Head of caudate nucleus (tissue), 42 donors: ENCODE measurements around the gene SLC5A9.
"Not testable (repeated sequence)": the region's sequence is repeated elsewhere in the genome, so short reads cannot be mapped to it uniquely, and the experiment has no call there.

Experiments
- DNase-seq, 42 donors: peaks; one replicate each; pipeline versions ENCODE4 v3.0.0 to v3.0.0-alpha.2; 2020 to 2021; ENCODE audit warnings: mixed read lengths in 7 of 42
- intact Hi-C: fragments of 100-400 bp; cut with DNase I; formaldehyde crosslinking; loops from one replicate; pipeline ENCODE4 v1.15.0; 2022

The SLC5A9 gene

GRCh38 chr1:48208251-48208650, 14.3 kb upstream of the SLC5A9 start:
- intact Hi-C loops: no loop called here

GRCh38 chr1:48208652-48209051, 13.9 kb upstream of the SLC5A9 start:
- DNase-seq: no peak
- intact Hi-C loops: no loop called here

More at GRCh38 chr1:48208251-48208650, 14.3 kb upstream of the SLC5A9 start:
- DNase-seq: no peak

- intact Hi-C loops: not testable (repeated sequence)
These were observed 9.1 kb upstream of the SLC5A9 start for GRCh38 chr1:48213462-48213861.

GRCh38 chr1:48214366-48214765, 8.2 kb upstream of the SLC5A9 start:
- intact Hi-C loops: not testable (repeated sequence)

More at GRCh38 chr1:48213462-48213861, 9.1 kb upstream of the SLC5A9 start:
- DNase-seq: not testable (repeated sequence)

GRCh38 chr1:48214820-48215219, 7.7 kb upstream of the SLC5A9 start:
- peak in 10 of 42 donors; percentile 10 to 49 (median 28) for DNase-seq
- intact Hi-C loops: no loop called here

More at GRCh38 chr1:48214366-48214765, 8.2 kb upstream of the SLC5A9 start:
- DNase-seq: not testable (repeated sequence)

GRCh38 chr1:48215222-48215621, 7.3 kb upstream of the SLC5A9 start:
- intact Hi-C loops: no loop called here
- peak in 2 of 42 donors; percentile 3 to 39 for DNase-seq

GRCh38 chr1:48215889-48216288, 6.6 kb upstream of the SLC5A9 start:
- no peak for DNase-seq
- intact Hi-C loops: no loop called here

GRCh38 chr1:48216313-48216712, 6.2 kb upstream of the SLC5A9 start:
- intact Hi-C loops: no loop called here
- DNase-seq: no peak

- DNase-seq: no peak
- intact Hi-C loops: no loop called here
These were observed 5.6 kb upstream of the SLC5A9 start for GRCh38 chr1:48216941-48217340.

- intact Hi-C loops: no loop called here
- DNase-seq: no peak
These were observed 4.7 kb upstream of the SLC5A9 start for GRCh38 chr1:48217856-48218255.

GRCh38 chr1:48219803-48220202, 2.7 kb upstream of the SLC5A9 start:
- intact Hi-C loops: no loop called here
- no peak for DNase-seq

GRCh38 chr1:48221122-48221521, 1.4 kb upstream of the SLC5A9 start:
- DNase-seq: no peak
- intact Hi-C loops: no loop called here

GRCh38 chr1:48221657-48222056, 859 bp upstream of the SLC5A9 start:
- DNase-seq: no peak
- intact Hi-C loops: no loop called here

GRCh38 chr1:48223366-48224240, 1.1 kb downstream of the SLC5A9 start:
- intact Hi-C loops: no loop called here
- no peak for DNase-seq

GRCh38 chr1:48224791-48225190, 2.3 kb downstream of the SLC5A9 start:
- no peak for DNase-seq
- intact Hi-C loops: no loop called here

- DNase-seq: no peak
- intact Hi-C loops: no loop called here
These were observed 3.1 kb downstream of the SLC5A9 start for GRCh38 chr1:48225579-48225978.

GRCh38 chr1:48227165-48228013, 4.9 kb downstream of the SLC5A9 start:
- no peak for DNase-seq
- intact Hi-C loops: no loop called here

- no peak for DNase-seq
- intact Hi-C loops: no loop called here
These were observed 5.6 kb downstream of the SLC5A9 start for GRCh38 chr1:48228156-48228555.

- intact Hi-C loops: no loop called here
- no peak for DNase-seq
These were observed 6.8 kb downstream of the SLC5A9 start for GRCh38 chr1:48229317-48229716.

GRCh38 chr1:48230236-48230635, 7.7 kb downstream of the SLC5A9 start:
- intact Hi-C loops: no loop called here
- DNase-seq: no peak
